ENCODE measurements around the gene BCL2L11.

The BCL2L11 gene

GRCh38 chr2:111121828-111122630 is 1.3 kb downstream of the BCL2L11 start:
- 0 out of 2 replicates have a peak, but pooled peaks have one; percentile 22 for TF ChIP-seq GABPA (IDR thresholded peaks at IDR 0.05; ENCODE audit: low read depth)
- TF ChIP-seq POLR2AphosphoS5 (IDR thresholded peaks at IDR 0.05; ENCODE audit: low read depth): peak; percentile 30
- no peak for TF ChIP-seq REST (IDR thresholded peaks at IDR 0.05; ENCODE audit: insufficient replicate concordance, low read depth)
- TF ChIP-seq SPI1 (IDR thresholded peaks at IDR 0.05; ENCODE audit: borderline replicate concordance, low read depth): peak; percentile 67; the same call in 1 of the 2 replicates
- TF ChIP-seq CTCF (IDR thresholded peaks at IDR 0.05; ENCODE audit: insufficient read depth, low read length): no peak
- DNase-seq (ENCODE audit: low read depth in 1 of 2, low spot score in 1 of 2): peak in 1 of 2 experiments; percentile 85
- H3K27ac ChIP-seq (replicated peaks): peak overlapping the region; percentile 95

GRCh38 chr2:111122631-111123421 is 2.1 kb downstream of the BCL2L11 start:
- DNase-seq (ENCODE audit: low read depth in 1 of 2, low spot score in 1 of 2): peak in 1 of 2 experiments; percentile 59
- no peaks in the 10 kb centered on the region for H3K27me3 ChIP-seq (ENCODE audit: insufficient read depth, poor library complexity, severe bottlenecking)
- peak overlapping the region; percentile 68 for H3K27ac ChIP-seq (replicated peaks)
- peak overlapping the region; percentile 91 for H3K4me3 ChIP-seq (replicated peaks; ENCODE audit: insufficient read depth, low read length)
- TF ChIP-seq POLR2AphosphoS5 (IDR thresholded peaks at IDR 0.05; ENCODE audit: low read depth) (peak; percentile 19; the same call in 1 of the 2 replicates), REST (IDR thresholded peaks at IDR 0.05; ENCODE audit: insufficient replicate concordance, low read depth) (no peak), GABPA (IDR thresholded peaks at IDR 0.05; ENCODE audit: low read depth) (no peak)

More at GRCh38 chr2:111121828-111122630, 1.3 kb downstream of the BCL2L11 start:
- peak overlapping the region; percentile 62 for H3K4me3 ChIP-seq (replicated peaks; ENCODE audit: insufficient read depth, low read length)
- no peaks in the 10 kb centered on the region for H3K27me3 ChIP-seq (ENCODE audit: insufficient read depth, poor library complexity, severe bottlenecking)

- no peak for DNase-seq (ENCODE audit: low read depth in 1 of 2, low spot score in 1 of 2)
- no peak overlapping the region for H3K27ac ChIP-seq (replicated peaks)
- no peak for TF ChIP-seq GABPA (IDR thresholded peaks at IDR 0.05; ENCODE audit: low read depth)
- no peak for TF ChIP-seq REST (IDR thresholded peaks at IDR 0.05; ENCODE audit: insufficient replicate concordance, low read depth)
- TF ChIP-seq POLR2AphosphoS5 (IDR thresholded peaks at IDR 0.05; ENCODE audit: low read depth): no peak
- TF ChIP-seq CTCF (IDR thresholded peaks at IDR 0.05; ENCODE audit: insufficient read depth, low read length): no peak
- TF ChIP-seq SPI1 (IDR thresholded peaks at IDR 0.05; ENCODE audit: borderline replicate concordance, low read depth): no peak
- no peak overlapping the region; the same call in 1 of the 2 replicates for H3K4me3 ChIP-seq (replicated peaks; ENCODE audit: insufficient read depth, low read length)
- no peaks in the 10 kb centered on the region for H3K27me3 ChIP-seq (ENCODE audit: insufficient read depth, poor library complexity, severe bottlenecking)
These were observed 3.0 kb downstream of the BCL2L11 start for GRCh38 chr2:111123751-111124150.

Data from HL-60 (cell line).